Activated T-cell treated with anti-CD3 and anti-CD28 coated beads, Interleukin-2, amount 50 U/mL, for 48 hours (primary cell): ENCODE data around the gene HAPLN2.
"Not testable (repeated sequence)": the region's sequence is repeated elsewhere in the genome, so short reads cannot be mapped to it uniquely, and the experiment has no call there.

Experiments used
- DNase-seq, 2 experiments: peaks; one replicate each; pipeline ENCODE4 v3.0.0-alpha.2; 2020

HAPLN2 gene

GRCh38 chr1:156618853-156619581 is at the start of gene HAPLN2:
Gene HAPLN2 (plus strand): TSS chr1:156619415. CDS start chr1:156623491, 4,076 bp downstream.
- peak; percentile 47 to 48 for DNase-seq

- DNase-seq, result no peak
Observed at GRCh38 chr1:156571261-156571852, 47.9 kb upstream of the HAPLN2 start.

- peak; percentile 77 to 80 for DNase-seq
Observed at GRCh38 chr1:156571919-156572662, 47.1 kb upstream of the HAPLN2 start, which contains the start of gene IQGAP3. Gene IQGAP3 (minus strand): TSS chr1:156572565. CDS start chr1:156572529, 36 bp downstream.

- no peak for DNase-seq
Observed at GRCh38 chr1:156572663-156573018, 46.6 kb upstream of the HAPLN2 start.

- DNase-seq, result no peak
Observed at GRCh38 chr1:156574039-156574633, 45.1 kb upstream of the HAPLN2 start.

GRCh38 chr1:156577550-156577949 is 41.7 kb upstream of the HAPLN2 start:
- no peak for DNase-seq

- no peak for DNase-seq
Observed at GRCh38 chr1:156578055-156578454, 41.2 kb upstream of the HAPLN2 start.

- no peak for DNase-seq
Observed at GRCh38 chr1:156579472-156579871, 39.7 kb upstream of the HAPLN2 start, which contains the start of gene TTC24. Gene TTC24 (plus strand): TSS chr1:156579723. CDS start chr1:156581365, 1,642 bp downstream.

- peak; percentile 65 to 73 for DNase-seq
Observed at GRCh38 chr1:156581661-156582387, 37.4 kb upstream of the HAPLN2 start.

- DNase-seq, result peak; percentile 52 to 58
Observed at GRCh38 chr1:156582388-156583017, 36.7 kb upstream of the HAPLN2 start.

GRCh38 chr1:156583821-156584622 is 35.2 kb upstream of the HAPLN2 start:
- DNase-seq, result peak; percentile 75 to 81

- DNase-seq, result no peak
Observed at GRCh38 chr1:156584813-156585212, 34.4 kb upstream of the HAPLN2 start.

- DNase-seq, result no peak
Observed at GRCh38 chr1:156586323-156586722, 32.9 kb upstream of the HAPLN2 start.

- DNase-seq, result no peak
Observed at GRCh38 chr1:156586892-156587477, 32.2 kb upstream of the HAPLN2 start.

- not testable (repeated sequence) for DNase-seq
Observed at GRCh38 chr1:156587927-156588326, 31.3 kb upstream of the HAPLN2 start.

- no peak for DNase-seq
Observed at GRCh38 chr1:156589546-156589945, 29.7 kb upstream of the HAPLN2 start.

GRCh38 chr1:156590326-156591180 is 28.7 kb upstream of the HAPLN2 start:
- DNase-seq, result no peak

- DNase-seq, result no peak
Observed at GRCh38 chr1:156591181-156591431, 28.1 kb upstream of the HAPLN2 start.

GRCh38 chr1:156591432-156592157 is 27.6 kb upstream of the HAPLN2 start, which contains the start of gene NAXE:
Gene NAXE (plus strand): TSS chr1:156591776. CDS start chr1:156591805, 29 bp downstream.
- peak; percentile 79 to 84 for DNase-seq
